Right atrium auricular region (tissue), 2 donors: ENCODE measurements around the gene FAF1. TPM values are rescaled to one million over a fixed set of nuclear protein-coding genes. Genes with fewer than 3 reads are reported as not detected.

Experiments used
- DNase-seq: peaks from one replicate; pipeline ENCODE4 v3.0.0-alpha.2; 2019; ENCODE audit warnings: low spot score
- H3K27ac ChIP-seq, 2 donors: fragments of 200-600 bp; sonication (generic); 1 replicate in 1 of 2; 2 replicates in 1 of 2; pipeline ENCODE4 v1.5.1; 2016 to 2019
- H3K27me3 ChIP-seq, 2 donors: fragments of 200-600 bp; sonication (generic); one replicate each; pipeline versions ENCODE4 v1.5.1 to v1.6.0; 2017 to 2019
- H3K36me3 ChIP-seq: fragments of 200-600 bp; sonication (generic); one replicate; pipeline ENCODE4 v1.5.1; 2016
- H3K4me1 ChIP-seq, 2 donors: fragments of 200-600 bp; sonication (generic); one replicate each; pipeline versions ENCODE4 v1.5.1 to v1.6.0; 2017 to 2019
- H3K4me3 ChIP-seq, 2 donors: fragments of 200-600 bp; sonication (generic); 1 replicate in 1 of 2; 2 replicates in 1 of 2; pipeline ENCODE4 v1.5.1; 2017 to 2019; ENCODE audit warnings: mild to moderate bottlenecking in 1 of 2, moderate library complexity in 1 of 2
- H3K9me3 ChIP-seq, 2 donors: fragments of 200-600 bp; sonication (generic); one replicate each; pipeline ENCODE4 v1.5.1; 2019
- total RNA-seq, 2 donors: library from RNA; depleted of rRNA; stranded (reverse); fragments of >200 nt; gene quantifications; one replicate each; pipeline ENCODE4 v1.1.0, GENCODE V29; 2016
- TF ChIP-seq, protein P1 (sequence below), 2 donors: fragments of 200-600 bp; sonication (generic); IDR thresholded peaks; one replicate each; pipeline ENCODE4 v1.5.1; 2019; ENCODE audit warnings: antibody characterized with exemption in 2 of 2

Gene FAF1
- total RNA-seq, 2 donors from 2014 or later = 36.1 to 68.8 TPM

DNA sequence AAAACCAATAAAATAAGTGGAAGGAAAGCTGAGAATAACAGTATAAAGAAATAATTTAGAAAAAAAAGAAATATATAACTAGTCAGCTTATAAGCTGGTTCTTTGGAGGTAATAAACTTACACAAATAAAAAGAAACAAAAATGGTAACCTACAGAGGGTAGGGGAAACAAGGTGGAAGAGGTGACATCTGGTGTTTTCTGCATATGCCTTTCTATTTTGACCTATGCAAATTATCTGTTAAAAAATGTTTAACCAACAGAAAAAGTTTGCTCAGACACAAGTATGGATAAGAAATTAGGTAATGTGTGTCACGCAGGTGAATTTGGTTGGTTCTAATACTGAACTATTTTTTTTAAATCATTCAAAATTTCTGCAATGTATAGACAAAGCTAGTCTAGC lies 483.3 kb downstream of the FAF1 start:
- Histone ChIP-seq H3K36me3 (peaks cover 10% of the 10 kb centered on the region), H3K9me3 (no peaks in the 10 kb centered on the region), H3K4me3 (no peak overlapping the region), H3K27ac (no peak overlapping the region), H3K27me3 (no peaks in the 10 kb centered on the region), H3K4me1 (no peaks in the 10 kb centered on the region)
- TF ChIP-seq, protein P1, sequence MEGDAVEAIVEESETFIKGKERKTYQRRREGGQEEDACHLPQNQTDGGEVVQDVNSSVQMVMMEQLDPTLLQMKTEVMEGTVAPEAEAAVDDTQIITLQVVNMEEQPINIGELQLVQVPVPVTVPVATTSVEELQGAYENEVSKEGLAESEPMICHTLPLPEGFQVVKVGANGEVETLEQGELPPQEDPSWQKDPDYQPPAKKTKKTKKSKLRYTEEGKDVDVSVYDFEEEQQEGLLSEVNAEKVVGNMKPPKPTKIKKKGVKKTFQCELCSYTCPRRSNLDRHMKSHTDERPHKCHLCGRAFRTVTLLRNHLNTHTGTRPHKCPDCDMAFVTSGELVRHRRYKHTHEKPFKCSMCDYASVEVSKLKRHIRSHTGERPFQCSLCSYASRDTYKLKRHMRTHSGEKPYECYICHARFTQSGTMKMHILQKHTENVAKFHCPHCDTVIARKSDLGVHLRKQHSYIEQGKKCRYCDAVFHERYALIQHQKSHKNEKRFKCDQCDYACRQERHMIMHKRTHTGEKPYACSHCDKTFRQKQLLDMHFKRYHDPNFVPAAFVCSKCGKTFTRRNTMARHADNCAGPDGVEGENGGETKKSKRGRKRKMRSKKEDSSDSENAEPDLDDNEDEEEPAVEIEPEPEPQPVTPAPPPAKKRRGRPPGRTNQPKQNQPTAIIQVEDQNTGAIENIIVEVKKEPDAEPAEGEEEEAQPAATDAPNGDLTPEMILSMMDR (IDR thresholded peaks at IDR 0.05) = no peak
- no peak for DNase-seq

DNA sequence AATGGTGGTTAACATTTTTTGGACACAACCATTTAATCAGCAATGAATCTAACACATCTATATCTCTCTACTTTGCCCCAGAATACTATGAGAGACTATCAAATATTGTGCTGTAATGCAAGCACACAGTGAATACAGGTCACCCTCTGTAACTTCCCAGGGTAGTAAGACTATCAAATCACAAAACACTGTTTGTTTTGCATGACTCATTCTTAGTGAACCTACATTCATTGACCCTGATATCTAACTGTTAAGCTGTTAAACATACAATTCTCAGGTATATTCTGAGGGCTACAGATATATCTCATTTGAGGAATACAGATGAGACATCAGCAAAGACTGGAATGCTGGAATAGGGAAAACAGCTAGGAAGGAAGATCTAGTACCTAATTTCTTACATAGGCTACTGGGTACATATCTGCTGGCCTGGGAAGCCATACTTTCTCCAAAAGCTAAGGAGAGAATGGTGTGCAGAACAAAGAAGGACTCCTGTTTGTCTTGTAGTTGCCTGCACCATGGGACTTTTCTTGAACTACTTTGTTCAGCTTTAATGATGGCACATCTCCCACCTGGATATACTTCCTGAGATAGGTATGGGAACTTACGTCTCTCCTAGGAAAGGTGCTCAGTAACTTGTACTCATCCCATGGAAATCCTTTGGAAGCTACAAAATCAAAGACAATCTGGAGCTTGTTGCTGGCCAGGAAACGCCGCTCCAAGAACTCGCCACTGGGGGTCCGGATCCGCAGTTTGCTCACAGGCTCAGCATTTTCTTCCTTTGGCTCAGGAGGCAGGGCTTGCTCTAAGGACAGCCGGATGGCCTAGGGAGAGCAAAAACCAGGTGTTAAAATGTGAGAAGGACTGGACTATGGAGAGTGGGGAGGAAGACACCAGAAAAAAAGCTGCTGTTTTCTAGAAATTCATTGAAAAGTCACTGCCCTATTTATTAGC lies 484.9 kb downstream of the FAF1 start:
- Histone ChIP-seq H3K36me3 (peaks cover 10% of the 10 kb centered on the region), H3K4me1 (no peaks in the 10 kb centered on the region), H3K27me3 (no peaks in the 10 kb centered on the region), H3K4me3 (no peak overlapping the region), H3K27ac (no peak overlapping the region), H3K9me3 (no peaks in the 10 kb centered on the region)
- TF ChIP-seq, protein P1 (IDR thresholded peaks at IDR 0.05) = no peak
- DNase-seq = no peak

DNA sequence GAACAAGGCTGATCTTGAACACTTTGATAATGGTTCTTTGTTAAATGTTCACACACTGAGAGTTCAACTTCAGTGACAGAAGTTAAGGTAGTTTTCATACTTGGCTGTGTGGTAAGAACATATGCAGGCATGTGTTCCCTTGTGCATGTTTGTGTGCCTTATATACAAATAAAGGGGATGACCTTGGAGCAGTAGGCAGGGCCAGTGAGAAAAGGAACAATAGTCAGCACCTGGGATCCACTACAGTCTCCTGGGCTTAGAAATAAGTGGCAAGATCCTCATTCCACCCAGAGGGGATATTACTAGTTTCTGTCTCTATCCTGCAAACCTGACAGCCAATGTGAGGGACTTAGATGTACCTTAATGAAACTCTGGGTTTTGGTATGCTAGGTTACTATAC lies 486.6 kb downstream of the FAF1 start:
- Histone ChIP-seq H3K36me3 (peaks cover 10% of the 10 kb centered on the region), H3K4me3 (no peak overlapping the region), H3K4me1 (no peaks in the 10 kb centered on the region), H3K9me3 (no peaks in the 10 kb centered on the region), H3K27me3 (no peaks in the 10 kb centered on the region), H3K27ac (no peak overlapping the region)
- TF ChIP-seq, protein P1 (IDR thresholded peaks at IDR 0.05) = no peak
- no peak for DNase-seq

DNA sequence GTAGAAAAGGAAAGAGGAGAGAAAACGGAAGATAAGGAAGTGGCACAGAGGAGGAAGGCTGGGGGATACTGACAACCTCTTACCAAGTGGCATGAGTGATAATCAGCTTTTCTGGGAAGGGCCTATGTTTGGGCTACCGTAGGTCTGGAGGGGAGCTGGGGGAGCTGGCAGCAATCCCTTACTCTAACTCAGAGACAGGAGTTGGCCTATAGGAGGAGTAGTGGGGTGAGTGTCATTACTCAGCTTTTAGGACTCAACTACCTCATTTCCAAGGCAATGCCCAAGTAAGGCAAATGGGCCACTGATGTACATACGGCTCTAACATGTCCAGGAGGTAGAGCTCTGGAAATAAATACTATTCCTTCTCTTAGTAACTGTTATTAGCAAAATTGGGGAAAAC lies 488.1 kb downstream of the FAF1 start:
- H3K27ac ChIP-seq = no peak overlapping the region
- no peaks in the 10 kb centered on the region for H3K9me3 ChIP-seq
- no peaks in the 10 kb centered on the region for H3K4me1 ChIP-seq
- no peaks in the 10 kb centered on the region for H3K27me3 ChIP-seq
- DNase-seq = no peak
- no peak overlapping the region for H3K4me3 ChIP-seq
- peaks cover 10% of the 10 kb centered on the region for H3K36me3 ChIP-seq
- TF ChIP-seq, protein P1 (IDR thresholded peaks at IDR 0.05) = no peak

DNA sequence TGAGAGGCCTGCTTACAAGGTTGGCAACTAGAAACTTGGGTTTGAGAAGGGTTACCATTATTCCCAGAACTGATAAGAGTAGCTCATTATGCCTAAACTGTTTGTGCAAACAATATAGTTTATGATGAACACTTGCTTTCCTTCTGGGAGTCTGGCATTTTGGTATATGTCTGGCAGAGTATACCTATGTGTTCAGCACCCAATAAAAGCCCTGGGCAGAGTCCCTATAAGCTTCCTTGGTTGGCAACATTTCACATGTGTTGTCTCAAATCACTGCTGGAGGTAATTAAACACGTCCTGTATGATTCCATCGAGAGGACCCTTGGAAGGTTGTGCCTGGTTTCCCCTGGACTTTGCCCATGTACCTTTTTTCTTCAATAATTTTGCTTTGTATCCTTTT lies 497.1 kb downstream of the FAF1 start:
- H3K27me3 ChIP-seq = no peaks in the 10 kb centered on the region

More for the DNA sequence above, 497.1 kb downstream of the FAF1 start:
- H3K9me3 ChIP-seq = no peaks in the 10 kb centered on the region
- DNase-seq = no peak
- H3K4me3 ChIP-seq = no peak overlapping the region
- no peak overlapping the region for H3K27ac ChIP-seq
- no peaks in the 10 kb centered on the region for H3K36me3 ChIP-seq
- TF ChIP-seq, protein P1 (IDR thresholded peaks at IDR 0.05) = no peak
- H3K4me1 ChIP-seq = no peaks in the 10 kb centered on the region
